Activated B cell treated with CpG ODN at 0.5 μM for 24 hours (primary cell): ENCODE data around the gene RFT1. TPM values are rescaled to one million over a fixed set of nuclear protein-coding genes. Genes with fewer than 3 reads are reported as not detected.
A peak's percentile ranks its signal among the peaks of the same experiment; 100 is the strongest.

Source experiments
- ATAC-seq: fragments of 200-7000 bp; cut with Tn5 transposase; one replicate; pipeline ENCODE4 v1.10.0; 2021; ENCODE audit warnings: low read depth, mild to moderate bottlenecking, moderate library complexity
- CTCF ChIA-PET: fragments of 350-600 bp; sonication (Branson Sonifier 250); formaldehyde crosslinking; loops from one replicate; lab custom pipeline; 2021; ENCODE audit warnings: antibody characterized with exemption; lab: Charles Lee
- POLR2A ChIA-PET: fragments of 350-600 bp; sonication (Branson Sonifier 250); formaldehyde crosslinking; loops from one replicate; lab custom pipeline; 2021; ENCODE audit warnings: antibody characterized with exemption; lab: Charles Lee
- DNase-seq: peaks from one replicate; pipeline ENCODE4 v3.0.0; 2022
- H3K27ac Mint-ChIP-seq: one replicate; pipeline ENCODE4 v1.8.0; 2020; ENCODE audit warnings: mixed read lengths
- H3K27me3 Mint-ChIP-seq: one replicate; pipeline ENCODE4 v1.8.0; 2021; ENCODE audit warnings: mixed read lengths
- H3K36me3 Mint-ChIP-seq: one replicate; pipeline ENCODE4 v1.8.0; 2021; ENCODE audit warnings: low read depth, mixed read lengths
- H3K4me1 Mint-ChIP-seq: one replicate; pipeline ENCODE4 v1.8.0; 2021; ENCODE audit warnings: mixed read lengths
- H3K4me3 Mint-ChIP-seq: one replicate; pipeline ENCODE4 v1.8.0; 2020; ENCODE audit warnings: mild to moderate bottlenecking, mixed read lengths
- H3K9me3 Mint-ChIP-seq: one replicate; pipeline ENCODE4 v1.8.0; 2020; ENCODE audit warnings: mixed read lengths
- CTCF ChIP-seq: fragments of 200-600 bp; IDR thresholded peaks from one replicate; pipeline ENCODE4 v1.8.0; 2022; ENCODE audit warnings: antibody characterized with exemption, mild to moderate bottlenecking
- intact Hi-C: fragments of 100-400 bp; cut with micrococcal nuclease; formaldehyde crosslinking; loops from one replicate; pipeline ENCODE4 v1.15.1; 2024
- total RNA-seq: library from RNA; stranded (reverse); gene quantifications from 2 replicates; pipeline ENCODE4 v1.2.3, GENCODE V29; 2022

Gene RFT1
- total RNA-seq, 1 donor from 2014 or later, result 23.6 TPM

- Mint-ChIP-seq H3K27me3 (no peaks in the 10 kb centered on the region), H3K9me3 (no peaks in the 10 kb centered on the region), H3K4me3 (peak overlapping the region; percentile 62), H3K27ac (peak overlapping the region; percentile 79), H3K36me3 (peaks cover 27% of the 10 kb centered on the region), H3K4me1 (peaks cover 93% of the 10 kb centered on the region)
- POLR2A ChIA-PET, result interaction anchor here (0.5 to 11.8 kb wide), 5 partner anchors 9 to 1033 kb away, joined by 3 to 105 read pairs (median 3); no protein-coding TSS in a partner anchor
- no peak for DNase-seq
- CTCF ChIA-PET, result interaction anchor here (1.0 kb wide), 1 partner anchor 8 kb away, joined by 3 read pairs; no protein-coding TSS in a partner anchor
- intact Hi-C loops, result loop anchor here (10.0 kb wide), 1 partner anchor 633 kb away; the partner anchor contains the start of genes NT5DC2 and UQCC5
- ATAC-seq, result peak; percentile 26
- no peak for TF ChIP-seq CTCF
Measured at GRCh38 chr3:53167418-53168174, 37.4 kb upstream of the RFT1 start.

- ChIA-PET POLR2A (interaction anchor here (0.5 to 11.8 kb wide), 4 partner anchors 8 to 1032 kb away, joined by 3 to 105 read pairs (median 4); no protein-coding TSS in a partner anchor), CTCF (interaction anchor here (1.0 kb wide), 1 partner anchor 8 kb away, joined by 3 read pairs; no protein-coding TSS in a partner anchor)
- intact Hi-C loops, result loop anchor here (10.0 kb wide), 1 partner anchor 632 kb away; the partner anchor contains the start of genes NT5DC2 and UQCC5
- peak overlapping the region; percentile 79 for H3K27ac Mint-ChIP-seq
- H3K4me1 Mint-ChIP-seq, result peaks cover 90% of the 10 kb centered on the region
- no peaks in the 10 kb centered on the region for H3K27me3 Mint-ChIP-seq
- DNase-seq, result no peak
- no peaks in the 10 kb centered on the region for H3K9me3 Mint-ChIP-seq
- no peak for TF ChIP-seq CTCF
- peaks cover 23% of the 10 kb centered on the region for H3K36me3 Mint-ChIP-seq
- ATAC-seq, result no peak
- H3K4me3 Mint-ChIP-seq, result no peak overlapping the region
Measured at GRCh38 chr3:53166781-53167291, 36.6 kb upstream of the RFT1 start.

- POLR2A ChIA-PET, result interaction anchor here (11.8 kb wide), 1 partner anchor 15 kb away, joined by 105 read pairs; no protein-coding TSS in a partner anchor
- DNase-seq, result no peak
- TF ChIP-seq CTCF, result no peak
- H3K4me3 Mint-ChIP-seq, result peak overlapping the region; percentile 1
- H3K4me1 Mint-ChIP-seq, result peaks cover 83% of the 10 kb centered on the region
- ATAC-seq, result no peak
- peaks cover 27% of the 10 kb centered on the region for H3K36me3 Mint-ChIP-seq
- CTCF ChIA-PET, result interaction anchor here (1.2 to 1.6 kb wide), 3 partner anchors 14 to 31 kb away, joined by 3 to 5 read pairs (median 4); no protein-coding TSS in a partner anchor
- intact Hi-C loops, result loop anchor here (10.0 kb wide), 1 partner anchor 631 kb away; the partner anchor contains the start of genes NT5DC2 and UQCC5
- no peaks in the 10 kb centered on the region for H3K27me3 Mint-ChIP-seq
- H3K27ac Mint-ChIP-seq, result peak overlapping the region; percentile 79
- no peaks in the 10 kb centered on the region for H3K9me3 Mint-ChIP-seq
Measured at GRCh38 chr3:53166206-53166605, 36.0 kb upstream of the RFT1 start.

- DNase-seq (no peak), ATAC-seq (no peak)
- Mint-ChIP-seq H3K27ac (no peak overlapping the region), H3K27me3 (no peaks in the 10 kb centered on the region), H3K4me3 (no peak overlapping the region), H3K36me3 (peaks cover 22% of the 10 kb centered on the region), H3K9me3 (no peaks in the 10 kb centered on the region), H3K4me1 (peaks cover 77% of the 10 kb centered on the region)
- ChIA-PET POLR2A (interaction anchor here (0.7 to 11.8 kb wide), 5 partner anchors 9 to 119 kb away, joined by 3 to 105 read pairs (median 8); partner anchors contain the start of gene RFT1), CTCF (interaction anchor here (1.6 to 3.3 kb wide), 2 partner anchors 16 to 31 kb away, joined by 5 to 12 read pairs; no protein-coding TSS in a partner anchor)
- intact Hi-C loops, result loop anchor here (10.0 kb wide), 1 partner anchor 630 kb away; the partner anchor contains the start of genes NT5DC2 and UQCC5
- TF ChIP-seq CTCF, result no peak
Measured at GRCh38 chr3:53164911-53165310, 34.7 kb upstream of the RFT1 start.
